Neural progenitor cell (in vitro differentiated cells): ENCODE data around the gene DCP1B.

Source experiments
- EZH2 ChIP-seq: fragments of 200-600 bp; sonication (generic); IDR thresholded peaks from 2 replicates; pipeline ENCODE4 v1.6.1; 2017; ENCODE audit warnings: antibody characterized with exemption, mild to moderate bottlenecking, moderate library complexity
- EZH2phosphoT487 ChIP-seq: fragments of 200-600 bp; sonication (generic); IDR thresholded peaks from 2 replicates; pipeline ENCODE4 v1.6.1; 2017; ENCODE audit warnings: antibody characterized with exemption
- TF ChIP-seq, protein P1 (sequence below): fragments of 200-600 bp; sonication (generic); IDR thresholded peaks from 2 replicates; pipeline ENCODE4 v1.5.1; 2017; ENCODE audit warnings: antibody characterized with exemption, mild to moderate bottlenecking

DNA sequence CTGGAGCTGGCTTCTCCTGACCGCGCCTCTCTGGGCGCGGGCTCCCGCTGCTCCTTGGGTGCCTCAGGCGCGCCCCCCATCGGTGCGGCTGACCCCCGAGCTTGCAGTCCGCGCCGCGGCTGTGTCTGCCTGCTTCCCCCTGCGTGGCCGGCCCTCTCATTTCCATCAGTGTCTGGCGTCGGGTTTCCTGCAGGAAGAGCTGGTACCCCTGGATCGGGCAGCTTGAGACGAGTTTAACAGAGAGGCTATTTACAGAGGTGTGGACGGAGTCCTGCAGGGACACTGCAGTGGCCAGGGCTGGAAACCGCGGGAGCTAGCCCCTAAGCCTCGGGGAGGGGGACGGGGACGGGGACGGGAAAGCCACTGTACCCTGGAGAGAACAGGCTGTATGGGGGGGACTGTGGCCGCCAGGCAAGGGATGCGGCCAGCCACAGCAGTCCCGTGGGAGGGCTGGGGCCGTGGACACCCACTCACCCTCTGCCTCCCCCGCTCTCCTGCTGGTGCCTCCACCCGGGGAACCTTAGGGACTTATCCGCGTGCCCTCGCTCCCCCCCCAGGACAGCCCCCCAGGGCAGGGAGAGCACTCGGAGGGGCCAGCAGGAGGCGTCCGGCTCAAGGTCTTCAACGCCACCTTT, 82.1 kb downstream of the DCP1B start:
- TF ChIP-seq, protein P1, sequence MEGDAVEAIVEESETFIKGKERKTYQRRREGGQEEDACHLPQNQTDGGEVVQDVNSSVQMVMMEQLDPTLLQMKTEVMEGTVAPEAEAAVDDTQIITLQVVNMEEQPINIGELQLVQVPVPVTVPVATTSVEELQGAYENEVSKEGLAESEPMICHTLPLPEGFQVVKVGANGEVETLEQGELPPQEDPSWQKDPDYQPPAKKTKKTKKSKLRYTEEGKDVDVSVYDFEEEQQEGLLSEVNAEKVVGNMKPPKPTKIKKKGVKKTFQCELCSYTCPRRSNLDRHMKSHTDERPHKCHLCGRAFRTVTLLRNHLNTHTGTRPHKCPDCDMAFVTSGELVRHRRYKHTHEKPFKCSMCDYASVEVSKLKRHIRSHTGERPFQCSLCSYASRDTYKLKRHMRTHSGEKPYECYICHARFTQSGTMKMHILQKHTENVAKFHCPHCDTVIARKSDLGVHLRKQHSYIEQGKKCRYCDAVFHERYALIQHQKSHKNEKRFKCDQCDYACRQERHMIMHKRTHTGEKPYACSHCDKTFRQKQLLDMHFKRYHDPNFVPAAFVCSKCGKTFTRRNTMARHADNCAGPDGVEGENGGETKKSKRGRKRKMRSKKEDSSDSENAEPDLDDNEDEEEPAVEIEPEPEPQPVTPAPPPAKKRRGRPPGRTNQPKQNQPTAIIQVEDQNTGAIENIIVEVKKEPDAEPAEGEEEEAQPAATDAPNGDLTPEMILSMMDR = no peak
- no peak for TF ChIP-seq EZH2phosphoT487
- TF ChIP-seq EZH2 = no peak
